Loucy (cell line): Measurements from ENCODE around the gene PCID2.

ENCODE experiments used
- CTCF ChIP-seq: fragments of 200-600 bp; sonication (generic); conservative IDR thresholded peaks from 2 replicates; pipeline ENCODE4 v1.5.1; 2014; ENCODE audit warnings: mild to moderate bottlenecking, antibody characterized with exemption, low read length
- EZH2phosphoT487 ChIP-seq: fragments of 200-600 bp; IDR thresholded peaks from 2 replicates; pipeline ENCODE4 v1.6.1; 2018; ENCODE audit warnings: antibody characterized with exemption, mild to moderate bottlenecking, moderate library complexity, borderline replicate concordance

DNA sequence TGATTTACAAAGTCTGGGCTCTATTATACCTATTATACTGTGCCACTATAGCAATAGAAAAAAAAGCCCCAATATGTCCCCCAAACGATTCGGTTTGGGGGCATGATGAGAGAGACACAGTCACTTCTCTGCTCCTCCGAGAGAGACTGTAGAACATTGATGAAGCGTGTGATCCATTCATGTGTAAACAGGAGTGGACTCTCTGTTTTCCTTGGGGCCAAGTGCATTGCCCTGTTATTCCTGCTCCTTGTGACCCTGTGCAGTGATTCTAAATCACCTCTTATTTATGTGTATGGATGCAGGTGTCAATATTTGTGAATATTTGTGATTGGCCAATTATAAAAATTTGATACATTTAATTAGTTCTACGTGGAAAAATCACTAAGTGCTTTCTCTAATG is 68.9 kb downstream of the PCID2 start:
- TF ChIP-seq CTCF (no peak), EZH2phosphoT487 (no peak)
